Raji (cell line): ENCODE measurements around the gene CCNI2.

Source experiments
- POLR2A ChIP-seq: IDR thresholded peaks from 2 replicates; pipeline ENCODE4 v1.6.1; 2011; ENCODE audit warnings: low read depth, low read length, control low read depth; ENCODE audit not compliant: insufficient read depth

CCNI2 gene

GRCh38 chr5:132746954-132747615 lies at the start of gene CCNI2:
TSS of gene CCNI2 (plus strand) at chr5:132747426. CDS start at chr5:132747496, 70 bp downstream.
- TF ChIP-seq POLR2A: no peak

DNA sequence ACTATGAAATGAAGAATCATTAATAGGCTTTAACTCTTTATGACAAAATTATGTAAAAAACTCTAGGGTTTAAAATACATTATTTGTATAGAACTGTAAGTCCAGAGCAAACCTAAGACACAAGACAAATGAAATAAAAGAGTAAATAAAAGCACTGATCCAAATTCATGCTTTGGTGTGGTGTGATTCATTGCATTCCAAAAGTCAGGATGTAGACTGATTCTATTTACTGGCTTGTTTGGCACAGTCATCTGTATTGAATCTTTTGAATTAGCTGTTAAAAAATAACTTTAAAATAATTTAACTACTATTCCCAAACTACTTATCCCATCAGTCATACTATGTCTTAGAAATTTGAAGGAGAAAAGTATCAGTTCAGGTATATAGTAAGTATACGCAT lies 42.4 kb upstream of the CCNI2 start:
- no peak for TF ChIP-seq POLR2A

DNA sequence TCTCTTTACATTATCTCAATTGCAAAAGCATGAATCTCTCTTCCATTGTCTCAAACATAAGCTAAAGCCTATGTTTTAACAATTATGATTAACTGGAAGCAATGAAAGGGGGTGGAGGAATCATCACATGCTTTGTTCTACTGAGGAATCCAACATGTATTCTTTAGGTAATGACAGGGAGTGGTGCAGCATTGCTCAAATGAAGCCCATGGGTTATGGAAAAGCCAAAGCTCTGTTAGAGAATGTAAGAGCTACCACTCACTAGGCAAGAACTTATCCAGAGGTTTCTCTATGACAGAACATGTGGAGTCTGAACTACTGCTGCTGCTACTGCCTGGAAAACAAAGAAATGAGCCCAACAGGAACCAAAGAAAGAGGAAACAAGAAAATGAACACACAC lies 38.6 kb upstream of the CCNI2 start:
- TF ChIP-seq POLR2A: no peak

DNA sequence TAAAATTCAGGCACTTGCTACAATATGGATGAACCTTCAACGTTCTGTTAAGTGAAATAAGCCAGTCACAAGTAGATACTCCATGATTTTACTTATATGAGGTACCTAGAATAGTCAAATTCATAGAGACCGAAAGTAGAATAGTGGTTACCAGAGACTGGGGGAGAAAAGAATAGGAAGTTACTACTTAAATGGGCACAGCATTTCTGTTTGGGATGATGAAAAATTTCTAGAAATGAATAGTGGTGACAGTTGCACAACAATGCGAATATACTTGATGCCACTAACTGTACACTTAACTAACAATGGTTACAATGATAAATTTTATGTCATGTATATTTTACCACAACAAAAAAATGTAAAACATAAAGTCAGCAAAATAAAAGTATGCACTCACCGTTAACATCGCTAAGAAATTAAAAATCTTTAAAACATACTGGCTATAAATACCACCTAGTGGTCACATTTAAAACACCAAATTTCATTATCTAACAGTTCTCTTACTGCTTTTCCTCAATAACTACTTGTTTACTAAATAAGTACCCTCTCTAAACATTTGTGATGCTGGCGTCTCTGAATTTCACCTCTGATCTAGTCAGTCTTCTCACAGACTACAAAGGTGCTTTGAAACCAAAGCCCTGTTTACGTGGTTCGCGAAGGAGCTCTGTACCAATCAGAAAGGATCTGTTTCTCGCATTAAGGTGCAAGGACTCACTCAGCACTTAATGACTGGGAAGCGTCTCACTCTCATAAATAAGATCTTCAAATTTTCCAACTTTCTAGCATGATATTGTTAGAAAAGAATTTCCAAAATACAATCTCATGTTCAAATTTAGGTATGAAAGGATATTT lies 32.5 kb upstream of the CCNI2 start:
- TF ChIP-seq POLR2A: no peak

DNA sequence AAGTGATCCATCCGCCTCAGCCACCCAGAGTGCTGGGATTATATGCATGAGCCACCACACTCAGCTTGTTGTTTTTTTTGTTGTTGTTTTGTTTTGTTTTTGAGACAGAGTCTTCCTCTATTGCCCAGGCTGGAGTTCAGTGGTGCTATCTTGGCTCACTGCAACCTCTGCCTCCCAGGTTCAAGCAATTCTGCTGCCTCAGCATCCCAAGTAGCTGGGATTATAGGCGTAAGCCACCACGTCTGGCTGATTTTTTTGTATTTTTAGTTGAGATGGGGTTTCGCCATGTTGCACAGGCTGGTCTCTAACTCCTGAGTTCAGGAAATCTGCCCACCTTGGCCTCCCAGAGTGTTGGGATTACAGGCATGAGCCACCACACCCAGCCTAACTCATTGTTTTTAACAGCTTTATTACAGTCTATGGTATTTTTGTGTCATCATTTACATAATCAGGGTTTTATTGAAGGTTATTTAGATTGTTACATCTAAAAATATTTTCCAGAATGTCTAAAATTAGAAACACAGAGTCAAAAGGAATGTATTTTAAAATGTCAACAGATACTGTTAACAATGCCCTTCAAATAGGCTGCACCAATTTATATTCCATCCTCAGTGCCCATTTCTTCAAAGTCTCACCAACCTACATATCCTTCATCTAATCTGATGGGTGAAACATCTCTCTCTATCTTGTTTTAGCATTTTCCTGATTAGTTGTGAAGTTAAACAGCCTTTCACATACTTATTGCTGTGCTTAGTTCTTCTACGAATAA lies 28.5 kb upstream of the CCNI2 start:
- TF ChIP-seq POLR2A: no peak

GRCh38 chr5:132725745-132726144 lies 21.5 kb upstream of the CCNI2 start:
- no peak for TF ChIP-seq POLR2A

- no peak for TF ChIP-seq POLR2A
Measured at GRCh38 chr5:132729896-132730295, 17.3 kb upstream of the CCNI2 start.

DNA sequence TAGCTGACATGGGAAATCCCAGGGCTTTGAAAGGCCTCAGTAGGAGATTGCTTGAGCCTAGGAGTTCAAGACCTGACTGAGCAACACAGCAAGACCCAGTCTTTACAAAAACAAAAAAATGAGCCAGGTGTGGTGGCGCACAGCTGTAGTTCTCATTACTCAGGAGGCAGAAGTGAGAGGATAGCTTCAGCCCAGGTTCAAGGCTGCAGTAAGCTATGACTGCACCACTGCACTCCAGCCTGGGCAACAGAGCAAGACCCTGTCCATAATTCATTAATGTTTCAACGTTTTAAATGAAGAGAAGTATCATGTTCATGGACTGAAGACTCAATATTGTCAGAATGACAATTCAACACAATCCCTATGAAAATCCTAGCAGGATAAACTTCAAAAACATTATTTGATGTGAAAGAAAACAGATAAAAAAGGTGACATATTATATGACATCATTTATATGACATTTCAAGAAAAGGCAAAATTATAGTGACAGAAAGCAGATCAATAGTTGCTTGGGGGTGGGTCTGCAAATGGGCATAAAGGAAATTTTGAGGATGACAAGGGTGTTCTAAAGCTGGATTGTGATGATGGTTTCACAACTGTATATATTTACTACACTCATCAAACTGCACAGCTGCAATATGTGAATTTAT lies 13.6 kb upstream of the CCNI2 start:
- TF ChIP-seq POLR2A: no peak

GRCh38 chr5:132734687-132735086 lies 12.5 kb upstream of the CCNI2 start:
- TF ChIP-seq POLR2A: no peak

DNA sequence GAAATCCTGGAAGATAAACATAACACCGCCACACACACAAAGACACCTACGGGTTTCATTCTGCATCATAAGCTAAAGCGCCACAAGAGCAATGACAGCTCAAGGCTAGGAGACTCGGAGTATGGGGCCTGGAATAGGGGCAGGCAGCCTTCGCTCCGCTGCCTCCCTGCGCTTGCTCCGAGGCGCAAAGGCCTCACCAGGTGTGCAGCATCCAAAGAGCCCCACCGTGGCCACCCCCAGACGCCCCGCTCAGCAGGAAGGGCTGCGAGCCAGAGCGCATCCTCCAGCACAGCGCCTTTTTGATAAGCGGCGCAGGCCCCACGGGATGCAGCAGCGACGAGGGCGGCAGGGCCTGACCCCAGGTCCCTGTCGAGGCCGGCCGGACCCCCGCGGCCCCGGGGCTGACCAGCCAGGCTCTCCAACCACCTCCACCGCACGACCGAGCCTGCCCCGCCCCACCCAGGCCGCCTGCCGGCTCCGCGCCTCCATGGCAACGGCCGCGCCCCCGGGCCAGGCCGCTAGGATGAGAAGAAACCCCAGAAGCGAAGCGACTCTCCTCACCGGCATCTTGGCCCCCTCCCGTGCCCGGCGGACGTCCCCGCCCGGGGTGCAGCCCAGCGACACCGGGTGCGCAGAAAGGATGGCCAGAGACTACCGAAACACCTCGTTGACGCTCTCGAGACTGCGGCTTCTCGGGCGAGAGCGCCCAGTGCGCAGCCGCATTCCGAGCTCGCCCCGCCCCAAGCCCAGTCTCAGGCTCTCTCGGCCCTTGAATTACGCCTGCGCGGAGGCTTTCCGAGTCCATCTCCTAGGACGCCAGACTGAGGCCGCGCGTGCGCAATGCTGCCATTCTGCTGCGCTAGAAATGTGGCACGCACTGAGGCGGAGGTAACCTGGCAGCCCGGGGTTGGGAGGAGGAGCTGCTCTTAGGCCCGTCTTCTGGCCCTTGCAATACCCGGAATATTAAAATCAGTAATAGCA lies 10.1 kb upstream of the CCNI2 start, which contains the start of gene KIF3A:
KIF3A (minus strand) TSS at position 694 of the 981 bp plus-strand sequence; CDS start at position 567, 127 bp downstream.
- peak; percentile 75 for TF ChIP-seq POLR2A

DNA sequence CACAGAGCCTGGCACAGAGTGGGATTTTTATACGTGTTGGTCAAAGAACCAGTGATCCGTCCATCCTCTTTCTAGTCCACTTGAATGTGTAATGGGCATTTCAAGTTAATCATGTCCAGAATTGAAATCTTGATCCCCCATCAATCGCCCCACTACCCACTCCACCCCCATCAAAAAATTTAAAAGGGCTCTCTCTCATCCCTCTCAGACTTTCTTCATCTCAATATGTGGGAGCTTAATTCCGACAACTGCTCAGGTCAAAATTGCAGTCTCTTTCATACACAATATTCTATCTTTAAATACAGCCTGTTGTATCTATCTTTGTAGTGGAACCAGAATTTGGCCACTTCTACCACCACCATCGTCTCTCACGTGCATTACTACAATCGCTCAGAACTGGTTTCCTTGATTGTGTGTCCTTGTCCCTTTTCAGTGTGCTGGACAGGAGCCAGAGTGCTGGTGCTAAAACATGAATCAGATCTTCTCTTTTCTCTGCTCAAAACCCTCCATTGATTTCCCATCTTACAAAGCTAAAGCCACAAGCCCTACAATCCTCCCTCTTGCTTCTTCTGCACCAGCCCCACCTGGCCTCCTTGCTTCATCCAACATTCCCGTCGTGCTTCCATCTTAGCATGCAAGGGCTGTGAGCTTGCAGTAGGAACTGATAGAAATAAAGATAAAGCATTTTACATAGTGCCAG lies 9.1 kb upstream of the CCNI2 start:
- no peak for TF ChIP-seq POLR2A

DNA sequence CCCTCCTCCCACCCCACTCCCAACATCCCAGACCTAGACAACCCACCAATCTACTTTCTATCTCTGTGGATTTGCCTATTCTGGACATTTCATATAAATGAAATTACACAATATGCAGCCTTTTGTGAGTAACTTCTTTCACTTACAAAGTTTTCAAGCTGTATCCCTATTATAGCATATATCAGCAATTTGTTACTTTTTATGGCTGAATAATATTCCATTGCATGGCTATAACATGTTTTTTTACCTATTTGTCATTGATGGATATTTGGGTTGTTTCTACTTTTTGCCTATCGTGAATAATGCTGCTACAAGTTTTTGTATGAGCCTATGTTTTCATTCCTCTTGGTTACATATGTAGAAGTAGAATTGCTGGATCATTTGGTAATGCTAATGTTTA lies 8.0 kb upstream of the CCNI2 start:
- TF ChIP-seq POLR2A: no peak

- TF ChIP-seq POLR2A: no peak
Measured at GRCh38 chr5:132742158-132742557, 5.1 kb upstream of the CCNI2 start.
